ENCODE measurements around the gene SPTB.

- TF ChIP-seq CTCF (IDR thresholded peaks at IDR 0.05; ENCODE audit: borderline replicate concordance, extremely low read depth, low read length, poor library complexity, severe bottlenecking) (no peak), EZH2 (IDR thresholded peaks at IDR 0.05; ENCODE audit: borderline replicate concordance, low read depth, low read length, severe bottlenecking) (no peak)
Observed at GRCh38 chr14:64728106-64728505, 151.6 kb downstream of the SPTB start.

Measured in DND-41 (cell line).